ENCODE data around the gene VARS2. TPM values are rescaled to one million over a fixed set of nuclear protein-coding genes. Genes with fewer than 3 reads are reported as not detected.

Gene VARS2
- total RNA-seq, 6 donors from 2014 or later = 23.0 to 56.6 (median 29.5) TPM

- Histone ChIP-seq H3K9me3 (no peaks in the 10 kb centered on the region), H3K4me1 (peaks cover 15 to 23% (median 18%) of the 10 kb centered on the region in 4 donors), H3K27me3 (no peaks in the 10 kb centered on the region), H3K36me3 (no peaks in the 10 kb centered on the region), H3K27ac (peak overlapping the region; percentile 59 to 83 (median 72)), H3K4me3 (peak overlapping the region in 3 of 4 donors; percentile 24 to 47 (median 41))
- 19 to 20% methylated on average over 15 of the region's 15 CpGs for WGBS, 2 donors
- TF ChIP-seq, protein P1, sequence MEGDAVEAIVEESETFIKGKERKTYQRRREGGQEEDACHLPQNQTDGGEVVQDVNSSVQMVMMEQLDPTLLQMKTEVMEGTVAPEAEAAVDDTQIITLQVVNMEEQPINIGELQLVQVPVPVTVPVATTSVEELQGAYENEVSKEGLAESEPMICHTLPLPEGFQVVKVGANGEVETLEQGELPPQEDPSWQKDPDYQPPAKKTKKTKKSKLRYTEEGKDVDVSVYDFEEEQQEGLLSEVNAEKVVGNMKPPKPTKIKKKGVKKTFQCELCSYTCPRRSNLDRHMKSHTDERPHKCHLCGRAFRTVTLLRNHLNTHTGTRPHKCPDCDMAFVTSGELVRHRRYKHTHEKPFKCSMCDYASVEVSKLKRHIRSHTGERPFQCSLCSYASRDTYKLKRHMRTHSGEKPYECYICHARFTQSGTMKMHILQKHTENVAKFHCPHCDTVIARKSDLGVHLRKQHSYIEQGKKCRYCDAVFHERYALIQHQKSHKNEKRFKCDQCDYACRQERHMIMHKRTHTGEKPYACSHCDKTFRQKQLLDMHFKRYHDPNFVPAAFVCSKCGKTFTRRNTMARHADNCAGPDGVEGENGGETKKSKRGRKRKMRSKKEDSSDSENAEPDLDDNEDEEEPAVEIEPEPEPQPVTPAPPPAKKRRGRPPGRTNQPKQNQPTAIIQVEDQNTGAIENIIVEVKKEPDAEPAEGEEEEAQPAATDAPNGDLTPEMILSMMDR (IDR thresholded peaks at IDR 0.05) = peak; percentile 75 to 94 (median 88)
- TF ChIP-seq POLR2AphosphoS5 (IDR thresholded peaks at IDR 0.05) (peak in 1 of 2 donors; percentile 60), POLR2A (IDR thresholded peaks at IDR 0.05) (no peak), EP300 (IDR thresholded peaks at IDR 0.05) (no peak)
- peak; percentile 89 to 93 for ATAC-seq (ENCODE audit: low FRiP score in 2 of 2)
- DNase-seq = peak in 1 of 2 donors; percentile 95
These were observed 36.4 kb upstream of the VARS2 start for GRCh38 chr6:30877419-30878262.

GRCh38 chr6:30879684-30880427 is 34.2 kb upstream of the VARS2 start:
- Histone ChIP-seq H3K27me3 (no peaks in the 10 kb centered on the region), H3K9me3 (no peaks in the 10 kb centered on the region), H3K27ac (no peak overlapping the region), H3K4me1 (peaks cover 20 to 36% (median 29%) of the 10 kb centered on the region in 4 donors), H3K36me3 (no peaks in the 10 kb centered on the region), H3K4me3 (no peak overlapping the region)
- TF ChIP-seq, protein P1 (IDR thresholded peaks at IDR 0.05) = no peak
- no peak for TF ChIP-seq POLR2AphosphoS5 (IDR thresholded peaks at IDR 0.05)
- TF ChIP-seq POLR2A (IDR thresholded peaks at IDR 0.05) = no peak
- TF ChIP-seq EP300 (IDR thresholded peaks at IDR 0.05) = no peak
- ATAC-seq (ENCODE audit: low FRiP score in 2 of 2) (no peak), DNase-seq (no peak)
- WGBS, 2 donors = 86 to 93% methylated on average over 7 to 8 of the region's 8 CpGs

- ATAC-seq (ENCODE audit: low FRiP score in 2 of 2) (no peak), DNase-seq (peak in 1 of 2 donors; percentile 71)
- Histone ChIP-seq H3K27ac (peak overlapping the region in 1 of 4 donors; percentile 14), H3K9me3 (no peaks in the 10 kb centered on the region), H3K4me1 (peaks cover 29 to 45% (median 38%) of the 10 kb centered on the region in 4 donors), H3K36me3 (no peaks in the 10 kb centered on the region), H3K27me3 (no peaks in the 10 kb centered on the region), H3K4me3 (no peak overlapping the region)
- 86% methylated on average over 16 of the region's 16 CpGs for WGBS, 2 donors
- TF ChIP-seq POLR2AphosphoS5 (IDR thresholded peaks at IDR 0.05) (no peak), POLR2A (IDR thresholded peaks at IDR 0.05) (no peak), EP300 (IDR thresholded peaks at IDR 0.05) (no peak)
- TF ChIP-seq, protein P1 (IDR thresholded peaks at IDR 0.05) = no peak
These were observed 33.3 kb upstream of the VARS2 start for GRCh38 chr6:30880698-30881252.

GRCh38 chr6:30881392-30882203 is 32.4 kb upstream of the VARS2 start:
- Histone ChIP-seq H3K27ac (peak overlapping the region; percentile 77 to 89 (median 83)), H3K4me1 (peaks cover 37 to 53% (median 44%) of the 10 kb centered on the region in 4 donors), H3K4me3 (no peak overlapping the region), H3K27me3 (no peaks in the 10 kb centered on the region), H3K36me3 (no peaks in the 10 kb centered on the region), H3K9me3 (no peaks in the 10 kb centered on the region)
- ATAC-seq (ENCODE audit: low FRiP score in 2 of 2) (no peak), DNase-seq (peak in 1 of 2 donors; percentile 44)
- 80 to 84% methylated on average over 14 of the region's 14 CpGs for WGBS, 2 donors
- no peak for TF ChIP-seq EP300 (IDR thresholded peaks at IDR 0.05)
- no peak for TF ChIP-seq POLR2AphosphoS5 (IDR thresholded peaks at IDR 0.05)
- no peak for TF ChIP-seq POLR2A (IDR thresholded peaks at IDR 0.05)
- TF ChIP-seq, protein P1 (IDR thresholded peaks at IDR 0.05) = no peak
